ENCODE results near the gene PLSCR4. TPM values are rescaled to one million over a fixed set of nuclear protein-coding genes. Genes with fewer than 3 reads are reported as not detected.
A peak's percentile ranks its signal among the peaks of the same experiment; 100 is the strongest.
"Not testable (repeated sequence)": the region's sequence is repeated elsewhere in the genome, so short reads cannot be mapped to it uniquely, and the experiment has no call there.

PLSCR4 gene, protein sequence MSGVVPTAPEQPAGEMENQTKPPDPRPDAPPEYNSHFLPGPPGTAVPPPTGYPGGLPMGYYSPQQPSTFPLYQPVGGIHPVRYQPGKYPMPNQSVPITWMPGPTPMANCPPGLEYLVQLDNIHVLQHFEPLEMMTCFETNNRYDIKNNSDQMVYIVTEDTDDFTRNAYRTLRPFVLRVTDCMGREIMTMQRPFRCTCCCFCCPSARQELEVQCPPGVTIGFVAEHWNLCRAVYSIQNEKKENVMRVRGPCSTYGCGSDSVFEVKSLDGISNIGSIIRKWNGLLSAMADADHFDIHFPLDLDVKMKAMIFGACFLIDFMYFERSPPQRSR
- 33.0 TPM for total RNA-seq
- 11.9 TPM for polyA plus RNA-seq (ENCODE audit: insufficient read depth, low read depth, low replicate concordance)
- long read RNA-seq, donor 1: 0 reads
- long read RNA-seq, donor 2: 0 reads
- long read RNA-seq, donor 3: 0 reads
- long read RNA-seq, donor 4, partial matches to known transcripts: 0 of 5 reads
- long read RNA-seq, donor 4, other reads (novel, unspliced or antisense): 0 of 5 reads
- long read RNA-seq, donor 5: 0 reads
- long read RNA-seq, donor 6, partial matches to known transcripts: 0 of 2 reads
- long read RNA-seq, donor 6, other reads (novel, unspliced or antisense): 0 of 2 reads
- long read RNA-seq, donor 7, transcript PLSCR4-201 (9 exons, 3,303 nt): major isoform, 14 of 21 reads
- long read RNA-seq, donor 7, partial matches to known transcripts: 1 of 21 reads
- long read RNA-seq, donor 7, other reads (novel, unspliced or antisense): 5 of 21 reads
- long read RNA-seq, donor 8, partial matches to known transcripts: 0 of 1 reads
- long read RNA-seq, donor 8, other reads (novel, unspliced or antisense): 0 of 1 reads
- long read RNA-seq, donor 9, partial matches to known transcripts: 0 of 3 reads
- long read RNA-seq, donor 9, other reads (novel, unspliced or antisense): 0 of 3 reads
- long read RNA-seq, donor 10: 0 reads

DNA sequence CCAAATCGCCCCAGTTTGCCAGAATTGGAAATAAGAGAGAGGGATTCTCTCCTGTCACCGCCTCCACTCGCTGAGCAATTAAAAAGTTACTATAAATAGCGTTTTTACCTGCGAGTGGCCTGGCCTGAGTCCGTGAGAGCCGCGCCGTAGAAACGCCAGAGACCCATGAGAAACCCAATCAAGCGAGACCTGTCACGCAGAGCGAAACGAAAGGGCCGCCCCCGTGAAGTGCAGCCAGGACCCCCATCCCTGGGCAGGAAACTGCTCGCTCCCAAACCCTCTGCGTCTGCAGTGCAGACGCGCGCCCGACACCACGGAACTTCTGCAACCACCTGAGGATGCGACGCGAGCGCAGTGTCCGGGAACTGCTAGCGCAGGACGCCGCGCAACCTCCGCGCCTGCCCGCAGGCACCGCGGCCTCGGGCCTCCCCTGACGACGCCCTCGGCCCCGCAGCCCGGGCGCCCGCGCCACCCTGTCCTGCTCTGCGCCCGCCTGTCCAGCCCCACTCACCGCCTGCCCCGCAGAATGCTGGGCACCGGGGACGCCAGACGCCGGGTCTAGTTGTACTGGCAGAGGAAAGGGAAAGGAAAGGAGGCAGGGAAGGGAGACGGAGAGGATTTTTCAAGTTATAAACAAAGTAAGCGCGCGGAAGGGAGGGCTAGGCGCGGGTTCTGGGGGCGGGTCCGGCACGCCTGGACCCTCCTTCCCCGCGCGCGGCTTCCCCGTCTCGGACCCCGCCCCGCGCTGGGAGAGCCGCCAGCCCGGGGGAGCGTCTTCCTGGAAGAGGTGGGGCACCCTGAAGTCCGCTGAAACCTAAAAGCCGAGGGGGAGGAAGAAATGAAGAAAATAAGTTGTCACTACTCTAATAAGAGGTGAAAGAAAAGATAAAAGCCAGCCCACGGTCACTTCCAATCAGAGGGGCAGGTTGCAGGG lies at the start of gene PLSCR4:
Gene PLSCR4, minus strand, starts transcription at position 657 of the 934 bp plus-strand sequence. CDS start 29,034 bp downstream, outside the sequence.
- TF ChIP-seq, protein P1, sequence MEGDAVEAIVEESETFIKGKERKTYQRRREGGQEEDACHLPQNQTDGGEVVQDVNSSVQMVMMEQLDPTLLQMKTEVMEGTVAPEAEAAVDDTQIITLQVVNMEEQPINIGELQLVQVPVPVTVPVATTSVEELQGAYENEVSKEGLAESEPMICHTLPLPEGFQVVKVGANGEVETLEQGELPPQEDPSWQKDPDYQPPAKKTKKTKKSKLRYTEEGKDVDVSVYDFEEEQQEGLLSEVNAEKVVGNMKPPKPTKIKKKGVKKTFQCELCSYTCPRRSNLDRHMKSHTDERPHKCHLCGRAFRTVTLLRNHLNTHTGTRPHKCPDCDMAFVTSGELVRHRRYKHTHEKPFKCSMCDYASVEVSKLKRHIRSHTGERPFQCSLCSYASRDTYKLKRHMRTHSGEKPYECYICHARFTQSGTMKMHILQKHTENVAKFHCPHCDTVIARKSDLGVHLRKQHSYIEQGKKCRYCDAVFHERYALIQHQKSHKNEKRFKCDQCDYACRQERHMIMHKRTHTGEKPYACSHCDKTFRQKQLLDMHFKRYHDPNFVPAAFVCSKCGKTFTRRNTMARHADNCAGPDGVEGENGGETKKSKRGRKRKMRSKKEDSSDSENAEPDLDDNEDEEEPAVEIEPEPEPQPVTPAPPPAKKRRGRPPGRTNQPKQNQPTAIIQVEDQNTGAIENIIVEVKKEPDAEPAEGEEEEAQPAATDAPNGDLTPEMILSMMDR (IDR thresholded peaks at IDR 0.05; ENCODE audit: borderline replicate concordance, extremely low read depth, insufficient read depth): no peak
- peak within 1 kb of the TSS; percentile 71 to 75 (median 72) for H3K4me3 ChIP-seq (ENCODE audit: low read length in 3 of 3)
- intact Hi-C loops (cut with DNase I): no loop called here
- H3K9ac ChIP-seq (ENCODE audit: low read length in 3 of 3): peak within 1 kb of the TSS; percentile 61 to 90 (median 82)
- H3K27me3 ChIP-seq (ENCODE audit: control insufficient read depth, insufficient read depth, low read length): no peaks in the 10 kb centered on the region
- no peaks in the 10 kb centered on the region for H3K36me3 ChIP-seq (ENCODE audit: control insufficient read depth in 2 of 3, insufficient read depth in 3 of 3, low read length in 3 of 3)
- DNase-seq (peak; percentile 70 to 93 (median 76)), FAIRE-seq (no peak)
- H3K27ac ChIP-seq (ENCODE audit: low read depth in 2 of 2, low read length in 2 of 2): peak within 1 kb of the TSS; percentile 84 to 87
- peaks cover 0 to 4% (median 0%) of the 10 kb centered on the region in 3 donors for H3K4me1 ChIP-seq (ENCODE audit: control insufficient read depth in 2 of 3, insufficient read depth in 2 of 3, low read depth in 1 of 3, low read length in 3 of 3)
- no peaks in the 10 kb centered on the region for H3K9me3 ChIP-seq (ENCODE audit: control insufficient read depth in 2 of 3, insufficient read depth in 1 of 3, low read length in 3 of 3)

DNA sequence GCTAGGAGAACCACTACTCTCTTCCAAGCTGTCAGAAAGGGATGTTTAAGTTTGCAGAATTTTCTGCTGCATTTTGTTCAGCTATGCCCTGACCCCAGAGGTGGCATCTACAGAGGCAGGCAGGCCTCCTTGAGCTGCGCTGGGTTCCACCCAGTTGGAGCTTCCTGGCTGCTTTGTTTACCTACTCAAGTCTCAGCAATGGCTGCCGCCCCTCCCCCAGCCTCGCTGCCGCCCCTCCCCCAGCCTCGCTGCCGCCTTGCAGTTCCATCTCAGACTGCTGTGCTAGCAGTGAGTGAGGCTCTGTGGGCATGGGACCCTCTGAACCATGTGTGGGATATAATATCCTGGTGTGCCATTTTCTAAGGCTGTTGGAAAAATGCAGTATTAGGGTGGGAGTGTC lies 42.5 kb upstream of the PLSCR4 start:
- DNase-seq; H3K27me3 ChIP-seq (ENCODE audit: control insufficient read depth, insufficient read depth, low read length); H3K4me1 ChIP-seq (ENCODE audit: control insufficient read depth in 2 of 3, insufficient read depth in 2 of 3, low read depth in 1 of 3, low read length in 3 of 3); H3K36me3 ChIP-seq (ENCODE audit: control insufficient read depth in 2 of 3, insufficient read depth in 3 of 3, low read length in 3 of 3); H3K27ac ChIP-seq (ENCODE audit: low read depth in 2 of 2, low read length in 2 of 2); H3K9me3 ChIP-seq (ENCODE audit: control insufficient read depth in 2 of 3, insufficient read depth in 1 of 3, low read length in 3 of 3); intact Hi-C loops (cut with DNase I); FAIRE-seq; H3K9ac ChIP-seq (ENCODE audit: low read length in 3 of 3); H3K4me3 ChIP-seq (ENCODE audit: low read length in 3 of 3): not testable (repeated sequence)

DNA sequence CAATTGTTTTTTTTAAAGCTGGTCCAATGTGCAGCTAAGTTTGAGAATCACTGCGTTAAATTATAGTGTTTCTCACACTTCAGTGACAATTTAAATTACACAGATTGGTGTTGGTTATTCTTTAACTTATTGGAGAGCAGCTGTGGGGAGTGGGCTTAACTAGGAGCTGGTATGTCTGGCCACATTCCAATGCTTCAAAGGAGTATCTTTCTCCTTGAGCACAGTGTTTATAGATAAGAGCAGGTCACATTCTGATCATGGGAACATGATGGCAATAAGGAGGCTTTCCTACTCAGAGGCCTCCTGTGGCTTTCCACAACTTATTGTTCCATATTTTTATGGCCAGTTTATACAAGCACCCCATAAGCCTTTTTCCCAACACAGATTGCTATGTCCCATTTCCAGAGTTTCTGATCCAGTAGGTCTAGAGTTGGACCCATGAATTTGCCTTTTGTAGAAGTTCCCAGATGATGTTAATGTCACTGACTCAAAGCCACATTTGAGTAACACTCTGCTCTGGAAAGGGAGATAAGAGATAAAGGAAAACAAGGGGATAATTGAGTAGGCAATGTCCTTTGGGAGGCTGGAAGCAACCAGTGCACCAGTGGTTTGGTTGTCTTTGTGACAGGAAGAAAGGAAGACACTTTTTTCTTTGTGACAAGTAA lies 33.0 kb upstream of the PLSCR4 start:
- TF ChIP-seq, protein P1 (IDR thresholded peaks at IDR 0.05; ENCODE audit: borderline replicate concordance, extremely low read depth, insufficient read depth): no peak
- intact Hi-C loops (cut with DNase I): no loop called here
- H3K4me3 ChIP-seq (ENCODE audit: low read length in 3 of 3): no peak overlapping the region
- FAIRE-seq (no peak), DNase-seq (peak in 2 of 5 donors; percentile 26 to 51)
- H3K4me1 ChIP-seq (ENCODE audit: control insufficient read depth in 2 of 3, insufficient read depth in 2 of 3, low read depth in 1 of 3, low read length in 3 of 3): no peaks in the 10 kb centered on the region
- no peaks in the 10 kb centered on the region for H3K36me3 ChIP-seq (ENCODE audit: control insufficient read depth in 2 of 3, insufficient read depth in 3 of 3, low read length in 3 of 3)
- no peak overlapping the region for H3K27ac ChIP-seq (ENCODE audit: low read depth in 2 of 2, low read length in 2 of 2)
- no peaks in the 10 kb centered on the region for H3K27me3 ChIP-seq (ENCODE audit: control insufficient read depth, insufficient read depth, low read length)
- no peak overlapping the region for H3K9ac ChIP-seq (ENCODE audit: low read length in 3 of 3)
- no peaks in the 10 kb centered on the region for H3K9me3 ChIP-seq (ENCODE audit: control insufficient read depth in 2 of 3, insufficient read depth in 1 of 3, low read length in 3 of 3)
